Ishikawa (cell line): Measurements from ENCODE around the gene AATK.

Experiments
- CREB1 ChIP-seq: IDR thresholded peaks from 2 replicates; pipeline ENCODE4 v1.6.1; 2012; ENCODE audit warnings: low read depth
- EP300 ChIP-seq: IDR thresholded peaks from 2 replicates; pipeline ENCODE4 v1.6.1; 2012; ENCODE audit warnings: borderline replicate concordance
- MAX ChIP-seq: IDR thresholded peaks from 2 replicates; pipeline ENCODE4 v1.6.1; 2012
- RAD21 ChIP-seq: IDR thresholded peaks from 2 replicates; pipeline ENCODE4 v1.6.1; 2012; ENCODE audit warnings: low read depth
- REST ChIP-seq: IDR thresholded peaks from 2 replicates; pipeline ENCODE4 v1.6.1; 2012; ENCODE audit warnings: low read depth, mild to moderate bottlenecking
- TAF1 ChIP-seq: IDR thresholded peaks from 2 replicates; pipeline ENCODE4 v1.6.1; 2012; ENCODE audit warnings: low read depth, mild to moderate bottlenecking
- USF1 ChIP-seq: IDR thresholded peaks from 2 replicates; pipeline ENCODE4 v1.6.1; 2012

- TF ChIP-seq USF1 (no peak), MAX (no peak), REST (no peak), EP300 (no peak), TAF1 (no peak), CREB1 (no peak), RAD21 (no peak)
Measured at GRCh38 chr17:81111066-81111465, 55.0 kb downstream of the AATK start.
